Loucy (cell line): ENCODE results near the gene ATG10.

ENCODE experiments used
- CTCF ChIP-seq: fragments of 200-600 bp; sonication (generic); conservative IDR thresholded peaks from 2 replicates; pipeline ENCODE4 v1.5.1; 2014; ENCODE audit warnings: mild to moderate bottlenecking, antibody characterized with exemption, low read length
- EZH2phosphoT487 ChIP-seq: fragments of 200-600 bp; IDR thresholded peaks from 2 replicates; pipeline ENCODE4 v1.6.1; 2018; ENCODE audit warnings: antibody characterized with exemption, mild to moderate bottlenecking, moderate library complexity, borderline replicate concordance

- TF ChIP-seq CTCF, result no peak
- no peak for TF ChIP-seq EZH2phosphoT487
These were observed 196.5 kb downstream of the ATG10 start for GRCh38 chr5:82168294-82168693.
